HCT116 (cell line): ENCODE results near the gene TIAM2. TPM values are rescaled to one million over a fixed set of nuclear protein-coding genes. Genes with fewer than 3 reads are reported as not detected.

Source experiments
- ATAC-seq: fragments of 200-7000 bp; cut with Tn5 transposase; 2 replicates; pipeline ENCODE4 v1.9.1; 2020; ENCODE audit warnings: mild to moderate bottlenecking, moderate library complexity
- BruUV-seq: library from RNA; stranded (reverse); fragments of 400-500 nt; replicated peaks from 2 replicates; lab custom pipeline; 2021; lab: Mats Ljungman, UMichigan
- CTCF ChIA-PET: fragments of 300-600 bp; sonication (Branson Sonifier 250); formaldehyde crosslinking; loops from one replicate; lab custom pipeline; 2021; ENCODE audit warnings: antibody characterized with exemption; lab: Charles Lee
- POLR2A ChIA-PET: fragments of 300-600, 350-600 bp; sonication (Branson Sonifier 250); formaldehyde crosslinking; loops from one replicate; lab custom pipeline; 2021; ENCODE audit warnings: antibody characterized with exemption; lab: Charles Lee
- RAD21 ChIA-PET, 2 experiments: fragments of 300-600 bp; sonication (Branson Sonifier 250); formaldehyde crosslinking; loops; one replicate each; lab custom pipeline; 2023; ENCODE audit warnings: low total read pairs in 2 of 2; ENCODE audit not compliant: uncharacterized antibody in 2 of 2, unreplicated experiment in 2 of 2, low non-redundant PET in 1 of 2; lab: Charles Lee
- DNase-seq: peaks from one replicate; pipeline ENCODE4 v3.0.0-alpha.2; 2010; ENCODE audit warnings: low read depth, low spot score
- H2AFZ ChIP-seq: fragments of 200-600 bp; shearing (Covaris generic), sonication (generic); 2 replicates; pipeline ENCODE4 v1.6.1; 2017; ENCODE audit warnings: low read depth, mixed run types, mixed read lengths, antibody characterized with exemption, low read length; ENCODE audit not compliant: poor library complexity, severe bottlenecking
- H3K27ac ChIP-seq: 2 replicates; pipeline ENCODE4 v1.5.1; 2012; ENCODE audit warnings: low read depth, low read length
- H3K27me3 ChIP-seq: fragments of 200-600 bp; sonication (generic); 2 replicates; pipeline ENCODE4 v1.6.1; 2016; ENCODE audit warnings: mixed run types, low read length, mixed read lengths; ENCODE audit not compliant: insufficient read depth
- H3K36me3 ChIP-seq, 2 experiments: fragments of 200-500 bp in 1 of 2; fragments of 200-600 bp in 1 of 2; sonication (Bioruptor generic) in 1 of 2; sonication (generic) in 1 of 2; 2 replicates each; pipeline versions ENCODE4 v1.5.1 to v1.6.1; 2014 to 2016; ENCODE audit warnings: low read length in 2 of 2, inconsistent platforms in 1 of 2, mixed read lengths in 1 of 2, mixed run types in 1 of 2; ENCODE audit not compliant: insufficient read depth in 2 of 2, control insufficient read depth in 1 of 2
- H3K4me1 ChIP-seq, 2 experiments: fragments of 200-600 bp in 1 of 2; sonication (generic) in 1 of 2; 2 replicates each; pipeline versions ENCODE4 v1.5.1 to v1.6.1; 2012 to 2017; ENCODE audit warnings: low read length in 2 of 2, inconsistent platforms in 1 of 2, mild to moderate bottlenecking in 1 of 2, mixed read lengths in 1 of 2, mixed run types in 1 of 2, moderate library complexity in 1 of 2; ENCODE audit not compliant: insufficient read depth in 2 of 2, control insufficient read depth in 1 of 2
- H3K4me2 ChIP-seq: fragments of 200-600 bp; sonication (generic); 2 replicates; pipeline ENCODE4 v1.6.1; 2017; ENCODE audit warnings: mixed run types, low read length, mixed read lengths
- H3K4me3 ChIP-seq, 2 experiments: fragments of 200-600 bp in 1 of 2; sonication (generic) in 1 of 2; replicated peaks in 1 of 2; 2 replicates each; pipeline ENCODE4 v1.5.1; 2011 to 2016; ENCODE audit warnings: low read length in 2 of 2, control low read depth in 1 of 2, low read depth in 1 of 2, mild to moderate bottlenecking in 1 of 2, mixed read lengths in 1 of 2, mixed run types in 1 of 2
- H3K79me2 ChIP-seq: fragments of 200-600 bp; sonication (generic); 2 replicates; pipeline ENCODE4 v1.6.1; 2017; ENCODE audit warnings: mild to moderate bottlenecking, mixed run types, low read length, moderate library complexity, mixed read lengths; ENCODE audit not compliant: insufficient read depth
- H3K9ac ChIP-seq: fragments of 200-600 bp; sonication (generic); 2 replicates; pipeline ENCODE4 v1.6.1; 2016; ENCODE audit warnings: low read length, mixed read lengths
- H3K9me2 ChIP-seq: fragments of 200-600 bp; sonication (generic), shearing (Covaris generic); 2 replicates; pipeline ENCODE4 v1.6.1; 2017; ENCODE audit warnings: mixed run types, mild to moderate bottlenecking, moderate library complexity; ENCODE audit not compliant: insufficient read depth
- H3K9me3 ChIP-seq, 2 experiments: fragments of 200-500 bp in 1 of 2; fragments of 200-600 bp in 1 of 2; sonication (Bioruptor generic) in 1 of 2; sonication (generic) in 1 of 2; 2 replicates each; pipeline ENCODE4 v1.6.1; 2014 to 2017; ENCODE audit warnings: low read length in 2 of 2, mixed read lengths in 2 of 2, inconsistent platforms in 1 of 2, low read depth in 1 of 2, mild to moderate bottlenecking in 1 of 2, mixed run types in 1 of 2, moderate library complexity in 1 of 2; ENCODE audit not compliant: control insufficient read depth in 1 of 2, insufficient read depth in 1 of 2
- H4K20me1 ChIP-seq: fragments of 200-600 bp; sonication (generic), shearing (Covaris generic); 2 replicates; pipeline ENCODE4 v1.6.1; 2017; ENCODE audit warnings: mixed run types, mild to moderate bottlenecking, moderate library complexity; ENCODE audit not compliant: insufficient read depth
- ATF3 ChIP-seq: IDR thresholded peaks from 2 replicates; pipeline ENCODE4 v1.6.1; 2012
- CBX3 ChIP-seq: IDR thresholded peaks from 2 replicates; pipeline ENCODE4 v1.6.1; 2012; ENCODE audit warnings: low read depth
- CEBPB ChIP-seq: IDR thresholded peaks from 2 replicates; pipeline ENCODE4 v1.6.1; 2012; ENCODE audit warnings: low read depth
- EGR1 ChIP-seq: IDR thresholded peaks from 2 replicates; pipeline ENCODE4 v1.6.1; 2012; ENCODE audit warnings: low read depth
- ELF1 ChIP-seq: IDR thresholded peaks from 2 replicates; pipeline ENCODE4 v1.6.1; 2012; ENCODE audit warnings: low read depth, borderline replicate concordance
- EZH2 ChIP-seq: fragments of 200-600 bp; sonication (generic); IDR thresholded peaks from 2 replicates; pipeline ENCODE4 v1.6.1; 2017; ENCODE audit warnings: antibody characterized with exemption, mixed run types
- EZH2phosphoT487 ChIP-seq: fragments of 200-600 bp; IDR thresholded peaks from 2 replicates; pipeline ENCODE4 v1.6.1; 2018; ENCODE audit warnings: antibody characterized with exemption, borderline replicate concordance
- FOSL1 ChIP-seq: IDR thresholded peaks from 2 replicates; pipeline ENCODE4 v1.6.1; 2012; ENCODE audit warnings: low read depth
- MAX ChIP-seq: IDR thresholded peaks from 2 replicates; pipeline ENCODE4 v1.6.1; 2012
- RAD21 ChIP-seq: IDR thresholded peaks from 2 replicates; pipeline ENCODE4 v1.6.1; 2012; ENCODE audit warnings: low read depth, mild to moderate bottlenecking
- REST ChIP-seq: IDR thresholded peaks from 2 replicates; pipeline ENCODE4 v1.6.1; 2012; ENCODE audit warnings: low read depth
- SIN3A ChIP-seq: IDR thresholded peaks from 2 replicates; pipeline ENCODE4 v1.6.1; 2012; ENCODE audit warnings: low read depth
- SP1 ChIP-seq: IDR thresholded peaks from 2 replicates; pipeline ENCODE4 v1.6.1; 2012; ENCODE audit warnings: low read depth
- SRF ChIP-seq: IDR thresholded peaks from 2 replicates; pipeline ENCODE4 v1.6.1; 2012; ENCODE audit warnings: low read depth
- TCF7L2 ChIP-seq: IDR thresholded peaks from 2 replicates; pipeline ENCODE4 v1.7.0; 2011; ENCODE audit warnings: borderline replicate concordance, inconsistent platforms; ENCODE audit not compliant: insufficient read depth, insufficient read length; ENCODE audit errors: extremely low read depth
- YY1 ChIP-seq: IDR thresholded peaks from 2 replicates; pipeline ENCODE4 v1.6.1; 2011; ENCODE audit warnings: low read length, low read depth, moderate library complexity, mild to moderate bottlenecking; ENCODE audit not compliant: insufficient replicate concordance; ENCODE audit errors: extremely low read depth
- ZBTB33 ChIP-seq: IDR thresholded peaks from 2 replicates; pipeline ENCODE4 v1.6.1; 2011; ENCODE audit warnings: mild to moderate bottlenecking, low read length, moderate library complexity; ENCODE audit not compliant: insufficient replicate concordance; ENCODE audit errors: extremely low read depth
- ZFX ChIP-seq: fragments of 450-650 bp; IDR thresholded peaks from 2 replicates; pipeline ENCODE4 v1.6.1; 2017
- ZNF274 ChIP-seq: fragments of 200-500 bp; sonication (Bioruptor generic); IDR thresholded peaks from 2 replicates; pipeline ENCODE4 v1.6.1; 2014; ENCODE audit warnings: mild to moderate bottlenecking, low read depth, low read length, inconsistent platforms
- intact Hi-C: fragments of 100-400 bp; cut with micrococcal nuclease; formaldehyde crosslinking; loops from 2 replicates; pipeline ENCODE4 v1.10.0; 2022
- total RNA-seq: library from RNA; stranded (reverse); gene quantifications from one replicate; pipeline ENCODE4 v1.2.1, GENCODE V29; 2021; ENCODE audit not compliant: unreplicated experiment

TIAM2 gene
- total RNA-seq, 1 experiment from 2014 or later, result 9.4 TPM

- Histone ChIP-seq H3K4me2 (no peak overlapping the region), H3K27ac (no peak overlapping the region), H3K9ac (no peak overlapping the region), H3K9me3 (no peaks in the 10 kb centered on the region), H3K4me3 (no peak overlapping the region), H2AFZ (no peak overlapping the region), H3K36me3 (no peaks in the 10 kb centered on the region), H3K27me3 (no peaks in the 10 kb centered on the region), H3K4me1 (peaks cover 0 to 17% of the 10 kb centered on the region in 2 experiments; a peak in 2 of 4 replicates), H4K20me1 (no peaks in the 10 kb centered on the region), H3K9me2 (no peaks in the 10 kb centered on the region), H3K79me2 (no peaks in the 10 kb centered on the region)
- ATAC-seq, result no peak
- no TSS peak for BruUV-seq
- CTCF ChIA-PET, result no interaction called here
- intact Hi-C loops, result no loop called here
- POLR2A ChIA-PET, result no interaction called here
- no peak for DNase-seq
- TF ChIP-seq SIN3A (no peak), RAD21 (no peak), CBX3 (no peak), MAX (no peak), TCF7L2 (no peak), CEBPB (no peak), ZBTB33 (no peak), ZNF274 (no peak), FOSL1 (no peak), SP1 (no peak), ZFX (no peak), REST (no peak), YY1 (no peak), EGR1 (no peak), ELF1 (no peak), EZH2phosphoT487 (no peak), SRF (no peak), EZH2 (no peak), ATF3 (no peak)
- RAD21 ChIA-PET, result no interaction called here
Measured at GRCh38 chr6:155222506-155222905, 227.4 kb downstream of the TIAM2 start.
